Mucosa of descending colon (tissue), 3 donors: ENCODE results near the gene FASTKD1. TPM values are rescaled to one million over a fixed set of nuclear protein-coding genes. Genes with fewer than 3 reads are reported as not detected.
"Not testable (repeated sequence)": the region's sequence is repeated elsewhere in the genome, so short reads cannot be mapped to it uniquely, and the experiment has no call there.

ENCODE experiments used
- ATAC-seq: fragments of 200-7000 bp; cut with Tn5 transposase; one replicate; pipeline ENCODE4 v1.9.1; 2020; ENCODE audit warnings: mild to moderate bottlenecking, moderate library complexity
- DNase-seq, 3 donors: peaks; one replicate each; pipeline ENCODE4 v3.0.0-alpha.2; 2020
- H3K36me3 ChIP-seq: fragments of 200-600 bp; one replicate; pipeline ENCODE4 v1.8.0; 2021; ENCODE audit warnings: low read depth, mild to moderate bottlenecking
- H3K4me1 ChIP-seq: fragments of 200-600 bp; one replicate; pipeline ENCODE4 v1.8.0; 2021; ENCODE audit warnings: low read depth, mild to moderate bottlenecking
- H3K4me3 ChIP-seq: fragments of 200-600 bp; one replicate; pipeline ENCODE4 v1.8.0; 2021; ENCODE audit warnings: mild to moderate bottlenecking
- H3K9me3 ChIP-seq: fragments of 200-600 bp; one replicate; pipeline ENCODE4 v1.8.0; 2021; ENCODE audit warnings: mild to moderate bottlenecking
- CTCF ChIP-seq: fragments of 200-600 bp; IDR thresholded peaks from one replicate; pipeline ENCODE4 v1.8.0; 2022; ENCODE audit warnings: antibody characterized with exemption, mild to moderate bottlenecking
- intact Hi-C, 2 donors: fragments of 100-400 bp; cut with DNase I in 1 of 2; cut with micrococcal nuclease in 1 of 2; formaldehyde crosslinking; loops; one replicate each; pipeline versions ENCODE4 v1.11.0 to v1.11.1; 2022; cut with DNase I, micrococcal nuclease
- total RNA-seq, 3 donors: library from RNA; stranded (reverse); fragmentation: NEBNext Ultra II Directional in 2 of 3; extraction: Animal tissue kit (Norgen Biotek cat#: 25700) in 2 of 3; gene quantifications; one replicate each; pipeline versions ENCODE4 v1.2.1 to v1.2.4, GENCODE V29; 2021 to 2023
- donor health status: DM: no; HTN: no; CAD: no; lungs with moderate emphysema.
- donor health status: DM: no; HTN: no; CAD: no.
- donor health status: DM: no; HTN: yes; CAD: no.

FASTKD1 gene
- total RNA-seq, 3 donors from 2014 or later = 44.4 to 70.5 (median 58.6) TPM

- Histone ChIP-seq H3K4me1 (peaks cover 24% of the 10 kb centered on the region), H3K9me3 (no peaks in the 10 kb centered on the region), H3K36me3 (no peaks in the 10 kb centered on the region), H3K4me3 (peak overlapping the region; percentile 57)
- intact Hi-C loops = no loop called here
- TF ChIP-seq CTCF = no peak
- ATAC-seq (no peak), DNase-seq (no peak)
Observed at GRCh38 chr2:169573974-169574299, 272 bp upstream of the FASTKD1 start.

GRCh38 chr2:169572821-169573159 is 875 bp downstream of the FASTKD1 start:
- no peaks in the 10 kb centered on the region for H3K36me3 ChIP-seq
- TF ChIP-seq CTCF = no peak
- H3K9me3 ChIP-seq = no peaks in the 10 kb centered on the region
- intact Hi-C loops = no loop called here
- DNase-seq = no peak
- ATAC-seq = no peak
- H3K4me3 ChIP-seq = peak overlapping the region; percentile 57
- H3K4me1 ChIP-seq = peaks cover 24% of the 10 kb centered on the region

- DNase-seq = no peak
- TF ChIP-seq CTCF = no peak
- intact Hi-C loops = no loop called here
- H3K36me3 ChIP-seq = no peaks in the 10 kb centered on the region
- no peak for ATAC-seq
- peaks cover 24% of the 10 kb centered on the region for H3K4me1 ChIP-seq
- no peaks in the 10 kb centered on the region for H3K9me3 ChIP-seq
- H3K4me3 ChIP-seq = no peak overlapping the region
Observed at GRCh38 chr2:169572189-169572588, 1.5 kb downstream of the FASTKD1 start.

- intact Hi-C loops = no loop called here
- no peak overlapping the region for H3K4me3 ChIP-seq
- no peaks in the 10 kb centered on the region for H3K36me3 ChIP-seq
- ATAC-seq (no peak), DNase-seq (no peak)
- no peaks in the 10 kb centered on the region for H3K9me3 ChIP-seq
- no peak for TF ChIP-seq CTCF
- H3K4me1 ChIP-seq = peaks cover 24% of the 10 kb centered on the region
Observed at GRCh38 chr2:169571571-169571970, 2.1 kb downstream of the FASTKD1 start.

GRCh38 chr2:169570752-169571151 is 2.9 kb downstream of the FASTKD1 start:
- H3K9me3 ChIP-seq, ATAC-seq, H3K4me3 ChIP-seq, H3K36me3 ChIP-seq, DNase-seq, intact Hi-C loops: not testable (repeated sequence)
- peaks cover 24% of the 10 kb centered on the region for H3K4me1 ChIP-seq

GRCh38 chr2:169569948-169570347 is 3.7 kb downstream of the FASTKD1 start:
- Histone ChIP-seq H3K4me3 (no peak overlapping the region), H3K9me3 (no peaks in the 10 kb centered on the region), H3K36me3 (no peaks in the 10 kb centered on the region), H3K4me1 (peaks cover 24% of the 10 kb centered on the region)
- ATAC-seq (no peak), DNase-seq (no peak)
- intact Hi-C loops = no loop called here
- no peak for TF ChIP-seq CTCF
